LNCaP clone FGC (cell line): Measurements from ENCODE around the gene USP54.
"Not testable (repeated sequence)": the region's sequence is repeated elsewhere in the genome, so short reads cannot be mapped to it uniquely, and the experiment has no call there.

ENCODE experiments used
- DNase-seq: peaks from one replicate; pipeline ENCODE4 v3.0.0-alpha.2; 2011; ENCODE audit warnings: low read depth
- H3K4me3 ChIP-seq: 2 replicates; pipeline ENCODE4 v1.5.1; 2011; ENCODE audit warnings: mild to moderate bottlenecking, low read depth, low read length, control low read depth
- TF ChIP-seq, protein P1 (sequence below): IDR thresholded peaks from 2 replicates; pipeline ENCODE4 v1.5.1; 2012; ENCODE audit warnings: mild to moderate bottlenecking; ENCODE audit not compliant: control insufficient read depth, insufficient read depth; ENCODE audit errors: extremely low read depth

Gene USP54

DNA sequence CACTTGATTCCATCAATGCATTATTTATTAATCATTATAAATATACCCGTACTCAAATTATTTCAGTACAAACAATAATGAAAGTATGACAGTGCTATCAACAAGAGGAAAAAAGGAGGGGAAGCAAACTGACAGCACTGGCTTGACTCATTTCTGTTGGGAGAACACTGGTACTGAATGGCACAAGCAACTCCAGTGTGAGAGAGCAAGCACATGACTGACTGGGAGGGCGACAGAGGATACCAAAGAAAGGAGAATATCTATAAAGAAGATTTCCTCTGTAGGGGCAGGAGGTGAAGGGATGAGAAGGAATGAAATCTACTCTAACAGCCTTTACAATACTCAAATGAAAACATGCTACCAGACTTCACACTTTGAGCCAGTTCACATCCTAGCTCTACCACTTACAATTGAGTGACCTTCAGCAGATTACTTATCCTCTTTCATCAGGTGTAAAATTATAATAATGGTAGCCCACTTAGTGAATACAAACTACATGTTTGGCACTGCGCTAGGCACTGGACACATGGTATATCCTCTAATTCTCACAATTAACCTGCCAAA lies 1.5 kb downstream of the USP54 start:
- DNase-seq: no peak
- TF ChIP-seq, protein P1, sequence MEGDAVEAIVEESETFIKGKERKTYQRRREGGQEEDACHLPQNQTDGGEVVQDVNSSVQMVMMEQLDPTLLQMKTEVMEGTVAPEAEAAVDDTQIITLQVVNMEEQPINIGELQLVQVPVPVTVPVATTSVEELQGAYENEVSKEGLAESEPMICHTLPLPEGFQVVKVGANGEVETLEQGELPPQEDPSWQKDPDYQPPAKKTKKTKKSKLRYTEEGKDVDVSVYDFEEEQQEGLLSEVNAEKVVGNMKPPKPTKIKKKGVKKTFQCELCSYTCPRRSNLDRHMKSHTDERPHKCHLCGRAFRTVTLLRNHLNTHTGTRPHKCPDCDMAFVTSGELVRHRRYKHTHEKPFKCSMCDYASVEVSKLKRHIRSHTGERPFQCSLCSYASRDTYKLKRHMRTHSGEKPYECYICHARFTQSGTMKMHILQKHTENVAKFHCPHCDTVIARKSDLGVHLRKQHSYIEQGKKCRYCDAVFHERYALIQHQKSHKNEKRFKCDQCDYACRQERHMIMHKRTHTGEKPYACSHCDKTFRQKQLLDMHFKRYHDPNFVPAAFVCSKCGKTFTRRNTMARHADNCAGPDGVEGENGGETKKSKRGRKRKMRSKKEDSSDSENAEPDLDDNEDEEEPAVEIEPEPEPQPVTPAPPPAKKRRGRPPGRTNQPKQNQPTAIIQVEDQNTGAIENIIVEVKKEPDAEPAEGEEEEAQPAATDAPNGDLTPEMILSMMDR: no peak
- H3K4me3 ChIP-seq: 0 out of 2 replicates have a peak overlapping the region, but pooled peaks have one; percentile 0

- no peak overlapping the region for H3K4me3 ChIP-seq
- TF ChIP-seq, protein P1: no peak
- no peak for DNase-seq
Measured at GRCh38 chr10:73588656-73589055, 2.5 kb downstream of the USP54 start.

DNA sequence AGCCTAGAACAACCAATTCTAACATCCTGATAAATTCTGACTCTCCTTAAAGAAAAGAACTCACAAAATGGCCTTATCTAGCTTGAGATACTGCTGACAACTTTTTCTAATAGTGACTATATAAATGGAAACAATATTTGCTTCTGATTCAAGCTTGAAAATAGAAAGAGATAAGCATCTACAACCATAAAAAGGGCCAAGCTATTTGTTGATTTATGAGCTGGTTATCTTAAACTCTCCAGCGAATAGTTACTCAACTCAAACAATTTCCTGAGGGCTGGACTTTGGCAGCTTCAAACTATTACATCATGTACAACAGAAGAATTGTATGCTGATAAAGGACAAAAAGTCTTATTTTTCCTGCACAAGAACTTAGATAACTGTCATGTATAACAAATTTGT lies 4.6 kb downstream of the USP54 start:
- TF ChIP-seq, protein P1: no peak
- peak; percentile 99 for DNase-seq
- H3K4me3 ChIP-seq: peak overlapping the region; percentile 31; the same call in 1 of the 2 replicates

DNA sequence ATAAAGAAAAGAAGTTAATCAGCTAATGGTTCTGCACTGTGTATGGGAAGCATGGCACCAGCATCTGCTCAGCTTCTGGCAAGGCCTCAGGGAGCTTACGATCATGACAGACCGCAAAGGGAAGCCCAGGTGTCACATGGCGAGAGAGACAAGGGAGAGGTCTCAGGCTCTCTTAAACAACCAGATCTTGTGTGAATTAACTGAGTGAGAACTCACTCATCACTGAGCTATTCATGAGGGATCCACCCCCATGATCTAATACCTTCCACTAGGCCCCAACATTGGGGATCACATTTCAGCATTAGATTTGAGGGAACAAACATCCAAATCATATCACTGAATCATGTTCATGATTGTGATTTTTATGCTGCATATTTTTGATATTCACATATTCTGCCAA lies 5.8 kb downstream of the USP54 start:
- TF ChIP-seq, protein P1: no peak
- H3K4me3 ChIP-seq: no peak overlapping the region
- no peak for DNase-seq

DNA sequence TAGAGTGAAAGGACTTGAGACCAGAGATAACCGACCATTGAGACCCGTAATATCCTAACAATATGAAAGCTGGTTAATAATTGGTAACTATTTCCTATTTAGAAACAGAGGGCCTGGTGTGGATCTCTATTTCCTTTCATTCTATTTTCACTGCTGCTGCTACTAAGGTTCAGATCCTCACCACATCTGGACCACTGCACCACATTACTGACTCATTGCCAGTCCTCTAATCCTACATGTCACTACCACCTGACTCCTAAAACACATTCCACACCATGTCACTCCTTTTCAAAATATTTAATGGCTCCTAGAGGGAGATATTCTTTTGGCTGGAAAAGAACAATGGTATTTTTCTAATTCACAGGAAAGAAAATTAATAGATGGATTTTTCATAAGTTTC lies 6.4 kb downstream of the USP54 start:
- TF ChIP-seq, protein P1: no peak
- H3K4me3 ChIP-seq: no peak overlapping the region
- no peak for DNase-seq

DNA sequence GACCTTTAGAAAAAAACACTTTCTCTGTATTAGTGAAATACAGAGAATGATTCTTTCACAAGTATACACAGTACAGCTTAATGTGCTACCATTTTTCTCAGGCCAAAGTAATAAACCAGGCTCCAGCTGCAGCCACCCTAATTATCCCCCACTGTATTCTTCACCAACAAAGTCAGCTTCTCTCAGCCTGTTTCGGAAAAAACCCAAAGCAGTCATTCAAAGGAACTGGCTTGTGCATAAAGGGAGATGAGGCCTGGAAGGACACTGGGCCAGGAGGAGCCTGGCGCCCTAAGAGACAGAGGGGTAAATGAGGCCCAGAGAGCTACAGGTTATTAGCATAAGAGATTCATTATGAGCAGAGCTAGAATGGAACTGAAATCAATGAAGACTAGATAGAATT lies 9.2 kb downstream of the USP54 start:
- H3K4me3 ChIP-seq: no peak overlapping the region
- TF ChIP-seq, protein P1: no peak
- DNase-seq: no peak

- not testable (repeated sequence) for H3K4me3 ChIP-seq, DNase-seq
Measured at GRCh38 chr10:73578927-73579326, 12.2 kb downstream of the USP54 start.
